GM12878 (cell line): ENCODE results near the gene STX12. TPM values are rescaled to one million over a fixed set of nuclear protein-coding genes. Genes with fewer than 3 reads are reported as not detected.

ENCODE experiments used
- ATAC-seq: fragments of 200-7000 bp; cut with Tn5 transposase; 3 replicates; pipeline ENCODE4 v1.9.1; 2020; ENCODE audit warnings: mild to moderate bottlenecking, moderate library complexity
- BruUV-seq: library from RNA; stranded (reverse); fragments of 400-500 nt; replicated peaks from 2 replicates; lab custom pipeline; 2021; lab: Mats Ljungman, UMichigan
- CTCF ChIA-PET: fragments of 300-600 bp; sonication (Branson Sonifier 250); formaldehyde crosslinking; extraction: SDS; loops from one replicate; lab custom pipeline; 2021; ENCODE audit warnings: inconsistent platforms; lab: Yijun Ruan, JAX
- POLR2A ChIA-PET: fragments of 350-600 bp; formaldehyde crosslinking; extraction: SDS; loops from one replicate; lab custom pipeline; 2021; ENCODE audit warnings: inconsistent platforms; lab: Charles Lee
- RAD21 ChIA-PET: fragments of 300-600 bp; sonication (Branson Sonifier 250); formaldehyde crosslinking; loops from one replicate; lab custom pipeline; 2023; ENCODE audit warnings: antibody characterized with exemption; ENCODE audit not compliant: unreplicated experiment; lab: Charles Lee
- SMC1A ChIA-PET: fragments of 300-600 bp; sonication (Branson Sonifier 250); formaldehyde crosslinking; loops from one replicate; lab custom pipeline; 2023; ENCODE audit not compliant: unreplicated experiment, uncharacterized antibody; lab: Charles Lee
- DNase-seq: peaks from one replicate; pipeline ENCODE4 v3.0.0-alpha.2; 2011; ENCODE audit warnings: low read depth, low spot score
- FAIRE-seq: peaks from 3 replicates; lab custom pipeline; 2011; peaks lifted over from hg19 to GRCh38; lab: Jason Lieb, UNC
- H2AFZ ChIP-seq: 2 replicates; pipeline ENCODE4 v1.6.0; 2011; ENCODE audit warnings: low read depth, low read length, control low read depth; ENCODE audit not compliant: control insufficient read depth
- H3K27ac ChIP-seq: 2 replicates; pipeline ENCODE4 v1.5.1; 2011; ENCODE audit warnings: control low read depth; ENCODE audit not compliant: control insufficient read depth, insufficient read depth
- H3K27me3 ChIP-seq, 2 experiments: replicated peaks in 1 of 2; 2 replicates each; pipeline versions ENCODE4 v1.6.0 to v1.6.1; 2011; ENCODE audit warnings: low read length in 1 of 2; ENCODE audit not compliant: control insufficient read depth in 2 of 2, insufficient read depth in 2 of 2
- H3K36me3 ChIP-seq, 2 experiments: 2 replicates each; pipeline ENCODE4 v1.5.1; 2011; ENCODE audit warnings: low read length in 1 of 2; ENCODE audit not compliant: control insufficient read depth in 2 of 2, insufficient read depth in 2 of 2
- H3K4me1 ChIP-seq: 2 replicates; pipeline ENCODE4 v1.6.1; 2011; ENCODE audit warnings: mild to moderate bottlenecking, low read length, moderate library complexity, mixed read lengths; ENCODE audit not compliant: control insufficient read depth, insufficient read depth
- H3K4me2 ChIP-seq: 2 replicates; pipeline ENCODE4 v1.6.0; 2011; ENCODE audit warnings: control low read depth; ENCODE audit not compliant: control insufficient read depth, insufficient read depth
- H3K4me3 ChIP-seq: fragments of 200-600 bp; sonication (generic); 2 replicates; pipeline ENCODE4 v1.5.1; 2016
- H3K79me2 ChIP-seq: 2 replicates; pipeline ENCODE4 v1.6.0; 2011; ENCODE audit warnings: low read length; ENCODE audit not compliant: control insufficient read depth, insufficient read depth
- H3K9ac ChIP-seq: 2 replicates; pipeline ENCODE4 v1.8.0; 2011; ENCODE audit warnings: low read length, control low read depth, mixed read lengths; ENCODE audit not compliant: control insufficient read depth, insufficient read depth
- H3K9me3 ChIP-seq: replicated peaks from 3 replicates; pipeline ENCODE4 v1.5.1; 2011; ENCODE audit warnings: mild to moderate bottlenecking, low read length; ENCODE audit not compliant: control insufficient read depth, insufficient read depth
- H4K20me1 ChIP-seq: 2 replicates; pipeline ENCODE4 v1.6.0; 2011; ENCODE audit not compliant: control insufficient read depth, insufficient read depth
- ATF7 ChIP-seq: fragments of 450-650 bp; IDR thresholded peaks from 2 replicates; pipeline ENCODE4 v1.6.1; 2016; ENCODE audit warnings: low read depth, mild to moderate bottlenecking
- CBFB ChIP-seq: IDR thresholded peaks from 2 replicates; pipeline ENCODE4 v1.6.1; 2016; ENCODE audit warnings: antibody characterized with exemption, low read depth
- GABPA ChIP-seq: IDR thresholded peaks from 2 replicates; pipeline ENCODE4 v1.6.1; 2014; ENCODE audit warnings: antibody characterized with exemption, low read depth, mild to moderate bottlenecking, inconsistent platforms
- MEF2A ChIP-seq: IDR thresholded peaks from 2 replicates; pipeline ENCODE4 v1.6.1; 2011; ENCODE audit warnings: low read depth, mild to moderate bottlenecking, low read length, moderate library complexity; ENCODE audit not compliant: insufficient read depth
- POLR2AphosphoS5 ChIP-seq: IDR thresholded peaks from 2 replicates; pipeline ENCODE4 v1.6.1; 2011; ENCODE audit warnings: mild to moderate bottlenecking, low read length, inconsistent platforms
- RB1 ChIP-seq: fragments of 450-650 bp; formaldehyde crosslinking; IDR thresholded peaks from 2 replicates; pipeline ENCODE4 v1.6.1; 2017; ENCODE audit warnings: mild to moderate bottlenecking, borderline replicate concordance
- SIN3A ChIP-seq: IDR thresholded peaks from 2 replicates; pipeline ENCODE4 v1.6.1; 2012; ENCODE audit warnings: low read depth, low read length, improper control_type of control experiment
- SMC3 ChIP-seq: IDR thresholded peaks from 2 replicates; pipeline ENCODE4 v1.6.1; 2011; ENCODE audit warnings: low read length, improper control_type of control experiment, borderline replicate concordance
- SRF ChIP-seq, 2 experiments: IDR thresholded peaks; 2 replicates each; pipeline ENCODE4 v1.6.1; 2011; ENCODE audit warnings: low read depth in 2 of 2, low read length in 2 of 2, mild to moderate bottlenecking in 1 of 2, moderate library complexity in 1 of 2
- STAT1 ChIP-seq: fragments of 450-650 bp; conservative IDR thresholded peaks from 2 replicates; pipeline ENCODE4 v1.6.1; 2014; ENCODE audit warnings: antibody characterized with exemption, mild to moderate bottlenecking
- TBL1XR1 ChIP-seq: IDR thresholded peaks from 2 replicates; pipeline ENCODE4 v1.6.1; 2012; ENCODE audit warnings: low read depth, low read length, improper control_type of control experiment
- TCF3 ChIP-seq: IDR thresholded peaks from 2 replicates; pipeline ENCODE4 v1.6.1; 2012; ENCODE audit warnings: low read depth, mild to moderate bottlenecking, low read length, borderline replicate concordance; ENCODE audit not compliant: insufficient read depth
- YY1 ChIP-seq: IDR thresholded peaks from 2 replicates; pipeline ENCODE4 v1.6.1; 2011; ENCODE audit warnings: low read depth, mild to moderate bottlenecking, low read length
- WGBS: methylation state at CpG from one replicate; pipeline ENCODE4 v1.1.6; 2016; ENCODE audit warnings: low lambda C conversion rate; ENCODE audit not compliant: insufficient replicate concordance, insufficient coverage; ENCODE audit errors: missing lambda C conversion rate; 5-methylcytosine and 5-hydroxymethylcytosine counted together
- in situ Hi-C: fragments of 300-500 bp; cut with MboI; formaldehyde crosslinking; loops from 9 replicates; pipeline ENCODE4 v1.14.3; 2018; ENCODE audit warnings: mixed read lengths
- intact Hi-C: fragments of 100-400 bp; cut with micrococcal nuclease; formaldehyde crosslinking; loops from one replicate; pipeline ENCODE4 v1.14.2; 2022; ENCODE audit not compliant: unreplicated experiment
- polyA plus RNA-seq, 11 experiments: library from polyadenylated mRNA; depleted of rRNA in 4 of 11; unstranded in 6 of 11; stranded (reverse) in 5 of 11; fragments of >200 nt; fragmentation: Nextera tagmentation in 4 of 11; fragmentation: Illumina TruSeq in 1 of 11; extraction: Ambion mirVana in 4 of 11; extraction: Trizol in 1 of 11; gene quantifications; 1 replicate in 1 of 11; 2 replicates in 10 of 11; pipeline versions ENCODE4 v1.2.1 to v1.2.3, GENCODE V29; 2011 to 2016; ENCODE audit warnings: inconsistent platforms in 2 of 11, missing spikeins in 2 of 11, low read depth in 1 of 11
- total RNA-seq, 4 experiments: library from RNA; depleted of rRNA in 3 of 4; stranded (reverse); fragments of >200 nt in 3 of 4; fragmentation: Illumina TruSeq in 1 of 4; extraction: Trizol in 1 of 4; gene quantifications; 2 replicates each; pipeline versions ENCODE4 v1.2.1 to v1.2.3, GENCODE V29; 2013 to 2021
- TF ChIP-seq, protein P1 (sequence below): fragments of 450-650 bp; IDR thresholded peaks from 2 replicates; pipeline ENCODE4 v1.6.1; 2017; ENCODE audit warnings: low read depth, mild to moderate bottlenecking, moderate library complexity
- TF ChIP-seq, protein P2 (sequence below): IDR thresholded peaks from 2 replicates; pipeline ENCODE4 v1.6.1; 2011; ENCODE audit warnings: low read depth, low read length, improper control_type of control experiment, borderline replicate concordance
- TF ChIP-seq, protein P3 (sequence below): fragments of 450-650 bp; IDR thresholded peaks from 2 replicates; pipeline ENCODE4 v1.6.1; 2017; ENCODE audit warnings: mild to moderate bottlenecking, low read depth, inconsistent platforms; ENCODE audit not compliant: poor library complexity, severe bottlenecking
- TF ChIP-seq, protein P4 (sequence below): fragments of 450-650 bp; IDR thresholded peaks from 2 replicates; pipeline ENCODE4 v1.6.1; 2016; ENCODE audit warnings: mild to moderate bottlenecking

STX12 gene
- total and polyA plus RNA-seq, 10 of the 15 experiments (the other 5 are each of a cell fraction or from before 2014, with no cell fraction given) = 20.2 to 35.0 (median 28.1) TPM

DNA sequence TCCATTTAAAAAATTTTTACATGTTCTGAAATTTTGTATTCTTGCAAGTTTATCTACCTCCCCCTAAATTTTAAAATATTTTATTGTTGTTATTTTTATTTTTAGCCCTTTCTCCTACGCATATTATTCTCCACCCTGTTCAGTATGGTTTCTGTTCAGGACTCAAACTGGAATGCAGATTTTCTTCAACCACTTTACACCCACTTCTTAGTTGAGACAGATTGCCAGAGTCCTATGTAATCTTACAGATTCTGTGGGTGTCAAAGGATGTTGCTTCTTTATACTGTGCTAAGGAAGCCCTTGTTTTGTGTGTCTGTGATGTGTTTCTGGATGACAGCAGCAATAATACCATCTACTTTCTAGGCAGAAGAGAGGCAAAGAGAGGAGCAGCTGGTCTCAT lies 36.9 kb downstream of the STX12 start:
- RAD21 ChIA-PET = interaction anchor here (1.7 kb wide), 1 partner anchor 140 kb away, joined by 4 read pairs; no protein-coding TSS in a partner anchor
- intact Hi-C loops = no loop called here
- DNase-seq (no peak), ATAC-seq (no peak), FAIRE-seq (no peak)
- no peak overlapping the region for H3K27ac ChIP-seq
- no peak overlapping the region for H2AFZ ChIP-seq
- no peak overlapping the region for H3K4me2 ChIP-seq
- peaks cover 4 to 14% of the 10 kb centered on the region in 2 experiments; a peak in 3 of 4 replicates for H3K36me3 ChIP-seq
- POLR2A ChIA-PET = no interaction called here
- no peak overlapping the region for H3K9ac ChIP-seq
- H3K9me3 ChIP-seq = no peaks in the 10 kb centered on the region
- BruUV-seq = no TSS peak
- no peaks in the 10 kb centered on the region for H3K79me2 ChIP-seq
- H4K20me1 ChIP-seq = no peaks in the 10 kb centered on the region
- H3K27me3 ChIP-seq = no peaks in the 10 kb centered on the region
- in situ Hi-C loops = no loop called here
- no peaks in the 10 kb centered on the region for H3K4me1 ChIP-seq
- WGBS = 100% methylated on average over 1 of the region's 1 CpG
- SMC1A ChIA-PET = no interaction called here
- CTCF ChIA-PET = interaction anchor here (0.6 kb wide), 1 partner anchor 22 kb away, joined by 4 read pairs; no protein-coding TSS in a partner anchor
- no peak overlapping the region for H3K4me3 ChIP-seq
- TF ChIP-seq, protein P1, sequence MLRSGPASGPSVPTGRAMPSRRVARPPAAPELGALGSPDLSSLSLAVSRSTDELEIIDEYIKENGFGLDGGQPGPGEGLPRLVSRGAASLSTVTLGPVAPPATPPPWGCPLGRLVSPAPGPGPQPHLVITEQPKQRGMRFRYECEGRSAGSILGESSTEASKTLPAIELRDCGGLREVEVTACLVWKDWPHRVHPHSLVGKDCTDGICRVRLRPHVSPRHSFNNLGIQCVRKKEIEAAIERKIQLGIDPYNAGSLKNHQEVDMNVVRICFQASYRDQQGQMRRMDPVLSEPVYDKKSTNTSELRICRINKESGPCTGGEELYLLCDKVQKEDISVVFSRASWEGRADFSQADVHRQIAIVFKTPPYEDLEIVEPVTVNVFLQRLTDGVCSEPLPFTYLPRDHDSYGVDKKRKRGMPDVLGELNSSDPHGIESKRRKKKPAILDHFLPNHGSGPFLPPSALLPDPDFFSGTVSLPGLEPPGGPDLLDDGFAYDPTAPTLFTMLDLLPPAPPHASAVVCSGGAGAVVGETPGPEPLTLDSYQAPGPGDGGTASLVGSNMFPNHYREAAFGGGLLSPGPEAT = no peak
- TF ChIP-seq SMC3 = no peak
- no peak for TF ChIP-seq RB1
- no peak for TF ChIP-seq YY1
- no peak for TF ChIP-seq POLR2AphosphoS5
- TF ChIP-seq, protein P2, sequence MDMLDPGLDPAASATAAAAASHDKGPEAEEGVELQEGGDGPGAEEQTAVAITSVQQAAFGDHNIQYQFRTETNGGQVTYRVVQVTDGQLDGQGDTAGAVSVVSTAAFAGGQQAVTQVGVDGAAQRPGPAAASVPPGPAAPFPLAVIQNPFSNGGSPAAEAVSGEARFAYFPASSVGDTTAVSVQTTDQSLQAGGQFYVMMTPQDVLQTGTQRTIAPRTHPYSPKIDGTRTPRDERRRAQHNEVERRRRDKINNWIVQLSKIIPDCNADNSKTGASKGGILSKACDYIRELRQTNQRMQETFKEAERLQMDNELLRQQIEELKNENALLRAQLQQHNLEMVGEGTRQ = no peak
- TF ChIP-seq, protein P3, sequence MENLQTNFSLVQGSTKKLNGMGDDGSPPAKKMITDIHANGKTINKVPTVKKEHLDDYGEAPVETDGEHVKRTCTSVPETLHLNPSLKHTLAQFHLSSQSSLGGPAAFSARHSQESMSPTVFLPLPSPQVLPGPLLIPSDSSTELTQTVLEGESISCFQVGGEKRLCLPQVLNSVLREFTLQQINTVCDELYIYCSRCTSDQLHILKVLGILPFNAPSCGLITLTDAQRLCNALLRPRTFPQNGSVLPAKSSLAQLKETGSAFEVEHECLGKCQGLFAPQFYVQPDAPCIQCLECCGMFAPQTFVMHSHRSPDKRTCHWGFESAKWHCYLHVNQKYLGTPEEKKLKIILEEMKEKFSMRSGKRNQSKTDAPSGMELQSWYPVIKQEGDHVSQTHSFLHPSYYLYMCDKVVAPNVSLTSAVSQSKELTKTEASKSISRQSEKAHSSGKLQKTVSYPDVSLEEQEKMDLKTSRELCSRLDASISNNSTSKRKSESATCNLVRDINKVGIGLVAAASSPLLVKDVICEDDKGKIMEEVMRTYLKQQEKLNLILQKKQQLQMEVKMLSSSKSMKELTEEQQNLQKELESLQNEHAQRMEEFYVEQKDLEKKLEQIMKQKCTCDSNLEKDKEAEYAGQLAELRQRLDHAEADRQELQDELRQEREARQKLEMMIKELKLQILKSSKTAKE = no peak
- TF ChIP-seq CBFB = no peak
- TF ChIP-seq TBL1XR1 = no peak
- no peak for TF ChIP-seq GABPA
- TF ChIP-seq, protein P4, sequence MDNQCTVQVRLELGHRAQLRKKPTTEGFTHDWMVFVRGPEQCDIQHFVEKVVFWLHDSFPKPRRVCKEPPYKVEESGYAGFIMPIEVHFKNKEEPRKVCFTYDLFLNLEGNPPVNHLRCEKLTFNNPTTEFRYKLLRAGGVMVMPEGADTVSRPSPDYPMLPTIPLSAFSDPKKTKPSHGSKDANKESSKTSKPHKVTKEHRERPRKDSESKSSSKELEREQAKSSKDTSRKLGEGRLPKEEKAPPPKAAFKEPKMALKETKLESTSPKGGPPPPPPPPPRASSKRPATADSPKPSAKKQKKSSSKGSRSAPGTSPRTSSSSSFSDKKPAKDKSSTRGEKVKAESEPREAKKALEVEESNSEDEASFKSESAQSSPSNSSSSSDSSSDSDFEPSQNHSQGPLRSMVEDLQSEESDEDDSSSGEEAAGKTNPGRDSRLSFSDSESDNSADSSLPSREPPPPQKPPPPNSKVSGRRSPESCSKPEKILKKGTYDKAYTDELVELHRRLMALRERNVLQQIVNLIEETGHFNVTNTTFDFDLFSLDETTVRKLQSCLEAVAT = no peak
- TF ChIP-seq SIN3A = no peak
- no peak for TF ChIP-seq SRF (IDR thresholded peaks at IDR 0.05; ENCODE audit: low read depth in 2 of 2, low read length in 2 of 2)
- no peak for TF ChIP-seq MEF2A
- no peak for TF ChIP-seq ATF7
- no peak for TF ChIP-seq STAT1
- TF ChIP-seq TCF3 = no peak
